Measurements from ENCODE around the gene CREBBP.

The CREBBP gene

DNA sequence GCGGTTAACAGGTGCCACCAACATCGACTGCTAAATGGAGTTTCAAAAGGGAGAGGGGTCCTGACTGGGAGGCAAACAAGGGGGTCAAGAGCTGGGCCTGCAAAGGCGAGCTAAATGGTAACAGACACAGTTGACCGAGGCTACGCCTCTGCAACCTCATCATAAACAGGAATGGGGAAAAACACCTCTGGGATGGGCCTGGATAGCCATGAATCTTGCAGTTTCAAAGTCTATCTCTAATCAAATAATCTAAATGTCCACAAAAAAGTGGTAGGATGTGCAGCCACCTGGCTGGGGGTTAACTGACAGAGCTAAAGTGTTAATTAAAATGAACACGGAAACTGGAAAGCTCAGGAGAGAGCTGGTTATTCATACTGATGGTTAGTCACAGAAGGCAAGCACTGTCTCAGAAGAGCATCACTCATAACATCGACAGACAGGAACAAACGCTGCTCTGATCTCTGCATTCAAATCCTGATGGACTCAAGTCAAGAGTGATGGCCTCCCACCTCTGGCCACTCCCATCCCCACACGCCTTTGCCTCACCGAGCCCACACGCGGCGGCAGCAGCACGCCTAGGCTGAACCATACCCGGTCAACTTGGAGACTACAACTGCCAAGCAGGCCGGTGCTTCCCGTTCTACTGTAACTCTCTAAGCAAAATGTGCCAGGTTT lies 56.3 kb downstream of the CREBBP start:
- no peak for DNase-seq (ENCODE audit: low read depth)

DNA sequence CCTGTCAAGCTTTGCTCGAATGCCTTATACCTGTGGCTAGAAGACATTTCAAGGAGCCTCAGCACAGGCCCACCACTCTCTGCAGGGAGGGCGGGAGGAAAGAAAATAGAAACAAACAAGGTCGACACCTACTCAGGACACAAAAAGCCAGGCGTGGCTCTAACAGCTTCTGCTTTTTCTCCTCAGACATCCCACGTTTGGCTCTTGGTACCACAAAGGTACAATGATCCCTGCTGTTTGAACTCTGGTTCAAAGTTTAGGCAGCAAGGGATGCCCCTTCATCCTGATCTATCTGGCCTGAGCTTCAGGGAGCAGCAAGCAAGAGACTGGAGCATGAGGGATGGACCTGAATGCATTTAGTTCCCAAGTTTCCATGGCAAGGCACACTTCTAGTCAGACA lies 57.1 kb downstream of the CREBBP start:
- DNase-seq (ENCODE audit: low read depth) = no peak

DNA sequence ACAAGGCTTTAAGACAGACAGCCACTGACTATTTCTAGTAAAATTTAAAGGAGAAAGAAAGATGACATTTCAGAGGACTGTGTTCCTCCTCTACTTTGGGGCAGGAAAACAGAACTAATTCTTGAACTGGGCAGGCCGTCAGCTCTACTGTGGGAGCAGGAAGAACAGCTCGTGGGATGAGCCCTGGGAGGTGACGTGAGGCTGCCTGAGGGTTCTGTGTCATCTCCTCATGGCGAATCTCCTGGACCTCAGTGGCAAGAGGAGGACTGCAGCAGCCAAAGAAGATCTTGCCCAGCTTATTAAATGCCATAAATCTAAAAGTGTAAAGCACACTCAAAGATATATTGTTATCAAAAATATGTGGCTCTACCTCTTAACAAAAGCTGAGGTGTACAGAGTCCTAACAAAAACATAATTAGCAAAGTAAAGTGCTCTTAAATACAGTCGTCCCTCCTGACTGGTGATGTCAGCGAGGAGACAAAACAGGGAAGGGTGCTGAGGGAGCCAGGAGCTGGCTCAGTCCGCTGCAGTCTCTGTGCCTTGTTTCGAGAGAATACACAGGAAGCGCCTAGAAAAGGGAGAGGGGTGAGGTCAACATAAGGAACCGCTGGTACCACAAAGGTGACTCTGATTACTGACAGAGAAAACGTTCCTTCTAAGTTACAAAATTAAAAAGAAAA lies 58.0 kb downstream of the CREBBP start:
- no peak for DNase-seq (ENCODE audit: low read depth)

DNA sequence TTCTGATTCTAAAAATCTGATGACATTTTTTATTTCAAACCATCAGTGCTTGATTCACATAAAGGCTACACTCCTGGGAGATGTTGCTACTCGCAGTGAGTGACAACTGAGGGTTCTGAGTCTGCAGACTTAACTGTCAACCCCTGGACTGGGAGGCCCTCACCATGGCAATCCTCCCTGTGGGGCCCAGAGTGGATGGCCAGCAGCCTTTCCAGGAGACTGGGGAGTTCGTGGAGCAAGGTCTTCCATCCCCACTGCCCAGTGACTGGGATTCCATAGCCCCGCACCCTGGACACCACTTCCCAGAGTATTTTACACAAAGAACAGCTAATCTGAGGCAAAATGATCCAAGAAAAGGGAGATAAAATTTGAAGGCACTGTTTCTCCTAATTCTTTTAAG lies 59.3 kb downstream of the CREBBP start:
- no peak for DNase-seq (ENCODE audit: low read depth)

DNA sequence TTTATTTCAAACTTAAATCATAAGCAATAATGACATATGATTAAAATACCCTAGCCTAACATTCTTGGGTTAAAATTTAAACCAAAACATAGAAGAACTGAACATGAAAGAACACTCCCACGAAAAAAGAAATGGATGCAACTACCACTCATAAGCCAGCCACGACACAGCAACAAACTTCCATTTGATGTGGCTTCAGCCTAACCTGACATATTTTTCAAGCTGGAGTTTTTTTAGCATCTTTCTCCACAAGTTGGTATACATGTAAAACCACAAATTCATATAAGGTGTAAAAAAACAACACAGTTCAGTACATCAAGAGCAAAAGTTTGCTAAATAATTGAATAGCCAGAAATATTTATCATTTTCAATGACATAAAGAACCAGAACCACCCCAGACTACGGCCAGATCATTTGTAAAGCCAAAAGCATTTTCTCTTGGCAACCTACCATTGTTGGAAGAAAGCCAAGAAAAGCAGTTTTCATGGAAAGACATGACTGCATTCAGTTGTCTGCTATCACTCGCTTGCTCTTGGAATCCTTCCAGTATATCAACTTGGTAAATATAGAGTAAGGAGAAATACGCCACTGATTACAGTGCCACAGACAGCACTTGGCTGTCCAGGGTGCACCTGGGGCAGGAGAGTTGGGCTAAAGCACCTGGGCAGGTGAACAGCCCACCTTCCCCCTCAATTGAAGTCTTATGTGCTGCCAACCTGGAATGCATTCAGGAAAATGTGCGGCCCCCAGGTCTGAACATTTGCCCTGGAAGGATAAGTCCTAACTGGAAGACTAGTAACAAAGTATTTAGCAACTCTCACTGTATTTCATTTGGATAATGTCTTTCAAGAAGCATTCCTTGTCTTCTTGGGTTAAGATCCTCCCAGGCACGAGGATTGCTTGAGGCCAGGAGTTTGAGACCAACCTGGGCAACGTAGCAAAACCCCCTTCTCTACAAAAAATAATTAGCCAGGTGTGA lies 60.5 kb downstream of the CREBBP start:
- no peak for DNase-seq (ENCODE audit: low read depth)

DNA sequence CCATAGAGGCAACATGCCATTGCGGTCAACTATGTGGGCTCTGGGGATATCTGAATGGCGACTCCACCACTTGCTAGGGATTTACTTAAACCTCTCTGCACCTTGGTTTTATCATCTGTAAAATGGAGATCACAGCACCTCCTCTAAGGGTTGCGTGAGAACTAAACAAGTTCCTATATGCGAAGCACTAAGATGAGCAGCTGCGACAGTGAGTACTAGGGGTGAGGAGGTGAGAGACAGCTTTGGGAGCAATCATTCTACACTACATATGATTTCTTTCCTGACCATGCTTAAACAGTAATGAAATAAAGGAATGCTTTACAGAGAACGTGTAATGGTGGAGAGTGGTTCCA lies 61.4 kb downstream of the CREBBP start:
- no peak for DNase-seq (ENCODE audit: low read depth)

DNA sequence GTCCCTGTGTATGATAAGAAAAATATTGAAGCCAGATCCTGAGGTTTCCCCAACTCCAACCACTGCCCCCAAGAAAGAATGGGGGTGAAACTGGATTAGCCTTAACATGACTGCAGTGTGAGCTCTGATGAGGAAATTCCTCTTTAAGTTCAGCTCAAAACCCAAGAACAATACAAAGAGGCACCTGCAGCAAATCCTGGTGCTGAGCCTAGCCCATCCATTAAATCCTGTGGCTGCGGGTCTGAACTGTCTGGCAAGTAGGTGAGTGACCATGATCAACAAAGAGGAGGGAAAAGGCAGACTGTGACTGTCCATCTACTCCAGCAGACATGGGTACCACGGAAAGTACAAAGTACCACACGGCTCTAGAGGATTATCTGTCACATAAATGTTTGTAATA lies 64.2 kb downstream of the CREBBP start:
- DNase-seq (ENCODE audit: low read depth) = no peak

DNA sequence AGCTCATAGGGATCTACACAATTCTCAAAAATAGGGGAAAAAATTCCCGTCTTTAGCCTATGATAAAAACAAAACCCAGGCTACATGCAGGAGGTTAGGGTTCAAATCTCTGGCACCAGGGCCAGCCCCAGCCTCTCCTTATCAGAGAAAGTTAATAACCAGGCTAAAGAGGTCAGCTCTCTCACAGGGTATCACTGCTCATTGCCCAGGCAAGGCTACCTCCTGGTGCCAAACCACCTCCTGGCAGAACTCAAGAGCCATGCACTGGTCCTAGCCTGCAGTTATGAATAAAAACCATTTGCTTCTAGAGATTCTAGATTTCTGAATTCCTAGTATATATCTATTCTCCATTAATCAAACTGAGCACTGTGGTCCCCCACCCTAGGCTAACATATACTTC lies 65.8 kb downstream of the CREBBP start:
- no peak for DNase-seq (ENCODE audit: low read depth)

DNA sequence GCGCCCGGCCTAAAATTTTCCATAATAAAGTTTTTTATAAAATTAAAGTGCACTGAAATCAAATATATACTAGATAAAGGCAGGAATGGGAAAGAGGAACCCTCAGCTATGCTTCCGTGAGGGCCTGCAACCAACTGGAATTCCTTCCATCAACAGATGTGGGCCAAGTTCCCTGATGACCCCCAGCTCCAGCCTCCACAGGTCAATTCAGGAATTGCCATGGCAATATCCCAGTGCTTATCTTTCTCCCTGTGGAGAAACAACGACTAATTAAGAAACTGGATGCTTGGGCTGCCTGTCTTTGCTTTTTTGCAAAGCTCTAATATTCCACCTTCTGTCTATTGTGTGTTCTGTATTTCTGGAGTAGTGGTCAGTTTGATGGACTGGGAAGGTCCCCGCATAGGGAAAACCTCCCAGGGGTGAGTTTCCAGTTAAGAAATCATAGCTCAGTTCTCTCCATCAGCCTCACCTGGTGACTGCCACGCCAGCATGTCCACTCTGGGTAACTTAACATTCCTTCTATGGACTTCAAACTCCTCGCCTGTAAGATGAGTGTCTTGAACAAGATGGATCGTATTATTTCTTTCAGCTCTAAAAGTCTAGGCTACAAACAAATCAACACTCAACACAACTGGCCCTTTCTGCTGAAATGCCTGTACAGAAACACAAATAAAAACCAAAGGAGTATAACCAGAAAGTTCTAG lies 67.9 kb downstream of the CREBBP start:
- DNase-seq (ENCODE audit: low read depth) = no peak

DNA sequence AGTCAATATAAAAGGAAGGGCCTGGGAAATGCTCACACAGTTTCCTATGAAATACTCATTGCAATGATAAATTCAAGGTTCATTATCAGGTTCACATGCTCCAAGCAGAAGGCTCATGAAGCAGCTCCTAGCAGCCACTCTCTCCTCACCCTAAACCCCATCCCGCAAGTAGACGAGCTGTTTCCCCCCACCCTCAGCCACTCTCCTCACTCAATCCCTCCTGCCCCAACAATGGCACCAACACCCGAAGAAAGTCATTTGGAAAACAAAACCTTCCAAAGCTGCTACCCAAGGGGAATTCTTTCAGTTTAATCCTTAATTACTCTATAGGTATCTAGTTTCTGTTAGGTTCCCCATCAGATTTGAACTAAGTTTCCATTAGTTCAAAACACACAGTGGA lies 69.7 kb downstream of the CREBBP start:
- no peak for DNase-seq (ENCODE audit: low read depth)

DNA sequence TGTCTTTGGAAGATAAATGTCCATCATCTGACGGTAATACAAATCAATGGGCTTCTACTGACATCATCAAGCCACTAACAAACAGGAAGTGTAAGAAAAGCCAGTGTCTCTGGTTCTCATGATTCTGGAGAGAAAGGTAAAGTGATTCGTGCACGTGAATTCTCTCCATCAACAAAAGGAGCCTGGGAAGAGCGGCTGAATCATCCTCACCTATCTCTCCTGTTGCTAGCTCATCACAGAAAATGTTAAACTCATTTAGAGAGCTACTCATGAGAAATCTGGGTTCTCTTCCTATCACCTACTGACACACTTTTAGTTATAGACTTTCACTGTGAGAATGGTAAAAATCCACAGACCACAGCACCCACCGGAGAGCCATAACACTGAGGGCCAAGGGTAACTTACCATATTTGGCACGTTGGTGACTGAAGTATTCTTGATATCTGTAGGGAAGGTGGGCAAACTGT lies 70.3 kb downstream of the CREBBP start:
- DNase-seq (ENCODE audit: low read depth) = no peak

DNA sequence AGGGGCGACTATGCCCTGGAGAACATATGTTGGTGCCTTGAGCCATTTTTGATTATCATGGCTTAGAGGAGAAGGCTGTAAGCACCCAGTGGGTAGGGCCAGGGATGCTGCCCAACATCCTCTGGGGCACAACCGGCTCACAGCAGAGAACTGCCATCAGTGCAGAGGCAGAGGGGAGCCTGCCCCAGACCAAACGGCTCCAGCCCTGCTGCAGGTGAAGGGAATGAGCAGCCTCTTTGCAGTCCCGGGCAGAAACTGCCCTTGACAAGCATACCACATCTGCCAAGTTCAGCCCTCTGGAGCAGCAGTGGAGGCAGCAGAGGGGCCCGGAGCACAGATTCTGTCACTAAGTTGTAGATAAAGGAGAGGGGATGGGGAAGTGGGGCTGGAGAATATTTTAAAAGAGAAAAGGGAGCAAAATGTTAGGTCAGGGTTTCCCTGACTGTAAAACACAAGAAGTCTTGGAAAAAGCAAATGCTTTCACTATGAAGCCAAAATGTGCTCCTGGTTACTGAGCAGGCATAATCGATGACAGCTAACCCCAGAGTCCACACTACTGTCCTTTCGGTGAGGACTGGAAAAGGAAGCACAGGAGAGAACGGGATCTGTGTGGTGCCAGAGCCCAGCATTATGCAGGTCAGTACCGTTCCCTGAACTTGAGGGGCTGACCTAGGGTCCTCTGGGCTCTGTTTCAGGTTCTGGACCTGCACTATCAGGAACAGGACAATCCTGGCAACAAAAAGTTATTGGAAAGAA lies 72.0 kb downstream of the CREBBP start:
- DNase-seq (ENCODE audit: low read depth) = no peak

DNA sequence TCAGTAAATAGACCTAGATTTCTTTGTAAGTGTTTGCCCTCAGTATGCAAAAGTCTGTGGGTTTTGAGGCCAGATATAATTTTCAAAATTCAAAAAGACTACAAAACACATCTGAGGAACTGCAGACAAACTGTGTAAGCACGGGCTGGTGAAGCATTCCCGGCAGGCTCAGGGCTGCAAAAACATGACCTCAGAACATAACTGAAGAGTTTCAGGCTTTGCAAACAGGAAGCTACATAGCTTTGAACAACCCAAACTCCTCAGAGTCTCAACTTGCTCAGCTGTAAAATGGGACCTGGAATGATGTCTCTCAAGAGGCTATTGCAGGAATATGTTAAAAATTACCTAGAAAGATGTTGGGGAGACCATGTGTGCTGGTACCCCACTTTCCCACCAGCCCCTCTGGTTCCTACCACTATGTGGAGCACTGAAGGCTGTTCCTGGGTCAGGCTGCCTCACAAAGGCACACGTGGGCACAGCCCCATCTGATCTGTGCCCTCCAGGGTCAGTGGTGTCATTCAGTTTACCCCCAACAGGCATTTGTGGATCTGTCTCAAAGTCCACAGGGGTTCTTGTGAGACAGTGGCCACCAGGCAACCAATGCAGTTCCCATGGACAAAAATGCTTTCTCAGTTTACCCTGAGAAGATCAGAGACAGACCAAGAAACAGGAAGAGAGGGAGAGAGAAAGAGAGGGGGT lies 72.9 kb downstream of the CREBBP start:
- no peak for DNase-seq (ENCODE audit: low read depth)

DNA sequence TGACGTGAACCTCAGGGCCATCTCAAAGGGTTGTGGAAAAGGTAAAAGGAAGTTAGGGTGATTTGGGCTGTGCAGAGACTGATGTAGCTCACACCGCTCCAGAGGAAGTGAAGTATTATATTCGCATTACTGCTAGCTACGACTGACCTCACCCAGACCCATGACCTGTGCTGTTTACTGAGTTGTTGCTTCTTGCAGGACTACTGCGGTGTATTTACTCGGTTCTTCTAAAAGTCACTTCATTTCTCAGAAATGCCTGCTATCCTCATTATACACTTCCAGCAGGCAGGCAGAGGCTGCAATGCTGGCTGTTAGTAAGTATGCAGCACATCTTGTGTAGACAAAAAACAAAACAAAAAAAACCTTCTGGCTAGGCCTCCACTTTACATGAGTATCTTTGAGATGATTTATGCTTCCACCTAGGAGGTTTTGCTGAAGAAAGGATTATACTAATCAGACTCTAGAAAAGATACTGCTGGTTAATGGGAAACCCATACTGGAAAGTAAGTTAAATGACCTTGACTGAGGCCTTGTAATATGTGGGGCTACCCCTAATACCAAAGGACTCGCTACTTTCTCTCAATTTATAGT lies 76.0 kb downstream of the CREBBP start:
- DNase-seq (ENCODE audit: low read depth) = no peak

DNA sequence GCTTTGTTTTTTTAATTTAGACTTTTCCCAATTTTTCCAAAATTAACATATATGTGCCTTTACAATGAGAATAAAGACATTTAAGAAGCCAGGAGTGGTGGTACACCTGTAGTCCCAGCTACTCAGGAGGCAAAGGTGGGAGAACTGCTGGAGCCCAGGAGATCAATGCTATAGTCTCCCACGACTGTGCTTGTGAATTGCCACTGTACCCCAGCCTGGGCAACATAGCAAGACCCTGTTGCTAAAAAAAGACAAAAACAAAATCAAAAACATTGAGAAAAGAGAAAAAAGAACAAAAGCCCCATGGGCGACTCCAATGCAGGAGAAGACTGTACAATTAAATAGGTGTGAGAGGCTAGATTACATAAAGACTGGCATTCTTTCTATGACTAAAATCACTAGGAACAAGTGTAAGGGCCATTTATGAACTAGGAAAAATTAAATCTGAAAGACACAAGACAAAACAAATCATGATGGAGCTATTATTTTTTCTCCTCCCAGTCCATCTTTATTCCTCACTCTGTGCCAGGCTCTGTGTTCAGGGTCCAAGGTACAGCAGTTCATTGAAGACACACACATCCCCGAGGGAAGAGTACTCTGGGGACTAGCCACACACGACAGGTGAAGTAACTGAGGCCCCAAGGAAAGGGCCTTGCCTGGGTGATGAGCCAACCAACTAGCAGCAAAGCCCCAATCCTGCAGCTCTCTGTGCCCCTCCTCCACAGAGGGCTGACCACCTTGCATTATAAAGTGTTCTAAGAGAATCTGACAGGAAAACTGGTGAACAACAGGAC lies 79.8 kb downstream of the CREBBP start:
- no peak for DNase-seq (ENCODE audit: low read depth)

DNA sequence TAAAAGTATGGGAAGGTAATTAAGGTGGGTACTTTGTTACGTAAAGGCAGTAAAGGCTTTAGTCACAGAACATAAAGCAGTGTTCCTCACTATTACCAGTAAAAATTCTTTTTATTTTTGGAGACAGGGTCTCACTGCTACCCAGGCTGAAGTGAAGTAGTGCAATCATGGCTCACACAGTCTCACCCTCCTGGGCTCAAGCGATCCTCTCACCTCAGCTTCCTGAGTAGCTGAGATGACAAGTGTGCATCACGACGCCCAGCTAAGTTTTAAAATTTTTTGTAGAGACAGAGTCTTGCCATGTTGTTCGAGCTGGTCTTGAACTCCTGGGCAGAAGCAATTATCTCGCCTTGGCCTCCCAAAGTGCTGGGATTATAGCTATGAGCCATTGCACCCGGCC lies 80.5 kb downstream of the CREBBP start:
- no peak for DNase-seq (ENCODE audit: low read depth)

DNA sequence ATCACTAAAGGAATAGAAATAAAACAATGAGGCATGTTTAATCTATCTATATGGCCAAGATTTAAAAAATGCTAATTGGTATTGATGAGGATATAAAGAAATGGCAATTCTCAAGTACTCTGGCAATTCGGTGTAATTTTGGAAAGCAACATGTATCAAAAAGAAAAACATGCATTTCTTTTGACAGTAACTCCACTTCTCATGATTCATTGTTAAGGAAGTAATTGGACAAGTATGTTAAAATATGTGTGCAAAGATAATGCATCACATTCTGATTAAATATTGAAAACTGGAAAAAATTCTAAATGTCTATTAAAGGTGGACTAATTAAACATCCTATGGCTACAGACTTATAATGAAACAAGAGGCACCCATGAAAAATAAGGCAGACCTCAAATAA lies 81.2 kb downstream of the CREBBP start:
- DNase-seq (ENCODE audit: low read depth) = no peak

DNA sequence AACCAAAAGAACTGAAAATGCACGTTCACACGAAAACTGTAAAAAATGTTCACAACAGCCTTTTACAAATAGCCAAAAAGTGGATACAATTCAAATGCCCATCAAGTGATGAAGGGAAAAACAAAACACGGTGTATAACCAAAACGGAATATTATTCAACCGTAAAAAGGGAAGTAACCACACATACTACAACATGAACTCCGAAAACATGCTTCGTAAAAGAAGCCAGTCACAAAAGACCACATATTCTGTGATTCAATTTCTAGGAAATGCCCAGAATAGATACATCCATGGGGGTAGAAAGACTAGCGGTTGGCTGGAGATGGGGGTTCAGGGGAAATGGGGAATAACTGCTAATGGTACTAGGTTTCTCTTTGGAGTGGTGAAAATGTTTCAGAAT lies 81.7 kb downstream of the CREBBP start:
- no peak for DNase-seq (ENCODE audit: low read depth)
